PC-9 (cell line): ENCODE measurements around the gene IMPG1.

Experiments
- EZH2 ChIP-seq: fragments of 200-600 bp; sonication (generic); IDR thresholded peaks from 2 replicates; pipeline ENCODE4 v1.8.0; 2017; ENCODE audit warnings: antibody characterized with exemption, low read depth
- TF ChIP-seq, protein P1 (sequence below): fragments of 200-600 bp; sonication (generic); conservative IDR thresholded peaks from 2 replicates; pipeline ENCODE4 v1.6.1; 2017; ENCODE audit warnings: mixed run types, antibody characterized with exemption, mild to moderate bottlenecking, moderate library complexity

DNA sequence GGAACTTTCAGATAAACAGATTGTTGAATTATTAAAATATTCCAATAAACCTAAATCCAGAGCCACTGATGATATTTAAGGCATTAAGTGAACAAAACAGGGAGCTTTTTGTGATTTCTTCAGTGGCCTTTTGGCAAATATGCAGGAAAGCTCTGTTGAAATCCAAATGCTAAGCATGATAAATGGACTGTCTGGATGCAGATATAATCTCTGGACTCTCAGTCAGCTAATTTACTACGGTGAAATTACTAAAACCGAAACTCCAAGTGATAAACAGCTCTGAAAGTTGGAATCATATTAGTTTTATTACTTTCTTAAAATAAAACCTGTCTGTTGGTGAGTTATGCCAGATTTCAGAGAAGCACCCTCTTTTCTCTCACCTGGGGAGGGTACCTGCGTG, 120.3 kb downstream of the IMPG1 start:
- TF ChIP-seq, protein P1, sequence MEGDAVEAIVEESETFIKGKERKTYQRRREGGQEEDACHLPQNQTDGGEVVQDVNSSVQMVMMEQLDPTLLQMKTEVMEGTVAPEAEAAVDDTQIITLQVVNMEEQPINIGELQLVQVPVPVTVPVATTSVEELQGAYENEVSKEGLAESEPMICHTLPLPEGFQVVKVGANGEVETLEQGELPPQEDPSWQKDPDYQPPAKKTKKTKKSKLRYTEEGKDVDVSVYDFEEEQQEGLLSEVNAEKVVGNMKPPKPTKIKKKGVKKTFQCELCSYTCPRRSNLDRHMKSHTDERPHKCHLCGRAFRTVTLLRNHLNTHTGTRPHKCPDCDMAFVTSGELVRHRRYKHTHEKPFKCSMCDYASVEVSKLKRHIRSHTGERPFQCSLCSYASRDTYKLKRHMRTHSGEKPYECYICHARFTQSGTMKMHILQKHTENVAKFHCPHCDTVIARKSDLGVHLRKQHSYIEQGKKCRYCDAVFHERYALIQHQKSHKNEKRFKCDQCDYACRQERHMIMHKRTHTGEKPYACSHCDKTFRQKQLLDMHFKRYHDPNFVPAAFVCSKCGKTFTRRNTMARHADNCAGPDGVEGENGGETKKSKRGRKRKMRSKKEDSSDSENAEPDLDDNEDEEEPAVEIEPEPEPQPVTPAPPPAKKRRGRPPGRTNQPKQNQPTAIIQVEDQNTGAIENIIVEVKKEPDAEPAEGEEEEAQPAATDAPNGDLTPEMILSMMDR = no peak
- TF ChIP-seq EZH2 = no peak
